Lower leg skin (tissue), 3 donors: ENCODE measurements around the gene SAMD4B.

Experiments used
- CTCF ChIP-seq, 3 donors: fragments of 450-650 bp; IDR thresholded peaks; one replicate each; pipeline ENCODE4 v1.5.1; 2016; ENCODE audit warnings: antibody characterized with exemption in 3 of 3, mild to moderate bottlenecking in 3 of 3, moderate library complexity in 2 of 3
- POLR2A ChIP-seq, 2 donors: fragments of 450-650 bp; IDR thresholded peaks; one replicate each; pipeline ENCODE4 v1.6.1; 2016 to 2017; ENCODE audit warnings: antibody characterized with exemption in 2 of 2, mild to moderate bottlenecking in 1 of 2, moderate library complexity in 1 of 2

DNA sequence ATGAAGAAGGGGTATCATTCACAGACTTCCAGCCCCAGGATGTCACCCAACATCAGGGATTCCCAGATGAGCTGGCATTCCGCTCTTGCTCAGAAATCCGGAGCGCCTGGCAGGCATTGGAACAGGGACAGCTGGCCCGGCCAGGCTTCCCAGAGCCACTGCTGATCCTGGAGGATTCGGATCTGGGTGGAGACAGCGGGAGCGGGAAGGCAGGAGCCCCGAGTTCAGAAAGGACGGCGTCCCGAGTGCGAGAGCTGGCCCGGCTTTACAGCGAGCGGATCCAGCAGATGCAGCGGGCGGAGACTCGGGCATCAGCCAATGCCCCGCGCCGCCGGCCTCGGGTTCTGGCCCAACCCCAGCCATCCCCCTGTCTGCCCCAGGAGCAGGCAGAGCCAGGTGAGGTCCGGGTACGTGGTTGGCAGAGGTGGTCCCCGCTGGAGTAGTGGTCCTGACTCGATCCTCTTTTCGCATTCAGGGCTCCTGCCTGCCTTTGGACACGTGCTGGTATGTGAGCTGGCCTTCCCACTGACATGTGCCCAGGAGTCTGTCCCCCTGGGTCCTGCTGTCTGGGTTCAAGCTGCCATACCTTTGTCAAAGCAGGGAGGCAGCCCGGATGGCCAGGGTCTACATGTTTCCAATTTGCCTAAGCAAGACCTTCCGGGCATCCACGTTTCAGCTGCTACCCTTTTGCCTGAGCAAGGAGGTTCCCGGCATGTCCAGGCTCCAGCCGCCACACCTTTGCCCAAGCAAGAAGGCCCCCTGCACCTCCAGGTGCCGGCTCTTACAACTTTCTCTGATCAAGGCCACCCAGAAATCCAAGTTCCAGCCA lies 81.3 kb downstream of the SAMD4B start:
- no peak for TF ChIP-seq CTCF (IDR thresholded peaks at IDR 0.05)
- no peak for TF ChIP-seq POLR2A (IDR thresholded peaks at IDR 0.05)
